DOHH2 (cell line): ENCODE results near the gene TMEM132A.
A peak's percentile ranks its signal among the peaks of the same experiment; 100 is the strongest.

Experiments used
- H3F3A ChIP-seq: fragments of 200-600 bp; sonication (generic), shearing (Covaris generic); 2 replicates; pipeline ENCODE4 v1.6.0; 2016; ENCODE audit warnings: antibody characterized with exemption, mild to moderate bottlenecking; ENCODE audit not compliant: control insufficient read depth, insufficient read depth
- H3K27ac ChIP-seq: fragments of 200-600 bp; sonication (generic); 2 replicates; pipeline ENCODE4 v1.5.1; 2014; ENCODE audit warnings: low read depth, mild to moderate bottlenecking, low read length, moderate library complexity
- H3K27me3 ChIP-seq: fragments of 200-600 bp; sonication (generic); 2 replicates; pipeline ENCODE4 v1.6.1; 2014; ENCODE audit warnings: mild to moderate bottlenecking, low read length, mixed read lengths; ENCODE audit not compliant: control insufficient read depth
- H3K36me3 ChIP-seq: fragments of 200-600 bp; sonication (generic); 2 replicates; pipeline ENCODE4 v1.6.1; 2014; ENCODE audit warnings: mild to moderate bottlenecking, low read length, moderate library complexity, mixed read lengths; ENCODE audit not compliant: control insufficient read depth
- H3K4me1 ChIP-seq: fragments of 200-600 bp; sonication (generic); 2 replicates; pipeline ENCODE4 v1.6.1; 2014; ENCODE audit warnings: mild to moderate bottlenecking, low read length, mixed read lengths; ENCODE audit not compliant: control insufficient read depth
- H3K4me2 ChIP-seq: fragments of 200-600 bp; sonication (generic); 2 replicates; pipeline ENCODE4 v1.6.0; 2014; ENCODE audit warnings: mild to moderate bottlenecking, low read length, moderate library complexity
- H3K4me3 ChIP-seq: fragments of 200-600 bp; sonication (generic); 2 replicates; pipeline ENCODE4 v1.5.1; 2014; ENCODE audit warnings: mild to moderate bottlenecking, low read length, mixed read lengths
- H3K79me2 ChIP-seq: fragments of 200-600 bp; sonication (generic); 2 replicates; pipeline ENCODE4 v1.6.1; 2014; ENCODE audit warnings: mild to moderate bottlenecking, low read length, mixed read lengths; ENCODE audit not compliant: control insufficient read depth
- H3K9me2 ChIP-seq: fragments of 200-600 bp; sonication (generic); replicated peaks from 2 replicates; pipeline ENCODE4 v1.6.1; 2014; ENCODE audit warnings: mild to moderate bottlenecking, low read length, mixed read lengths; ENCODE audit not compliant: control insufficient read depth
- H3K9me3 ChIP-seq: fragments of 200-600 bp; sonication (generic); 2 replicates; pipeline ENCODE4 v1.6.1; 2014; ENCODE audit warnings: antibody characterized with exemption, low read length, mixed read lengths; ENCODE audit not compliant: control insufficient read depth, insufficient read depth
- H4K20me1 ChIP-seq: fragments of 200-600 bp; sonication (generic); 2 replicates; pipeline ENCODE4 v1.6.0; 2014; ENCODE audit warnings: low read depth, mild to moderate bottlenecking, antibody characterized with exemption, low read length, moderate library complexity; ENCODE audit not compliant: control insufficient read depth, insufficient read depth
- EZH2phosphoT487 ChIP-seq: fragments of 200-600 bp; sonication (generic); IDR thresholded peaks from 2 replicates; pipeline ENCODE4 v1.6.1; 2017; ENCODE audit warnings: borderline replicate concordance, mild to moderate bottlenecking, antibody characterized with exemption, low read length, moderate library complexity, mixed read lengths
- TF ChIP-seq, protein P1 (sequence below): fragments of 200-600 bp; sonication (generic); IDR thresholded peaks from one replicate; pipeline ENCODE4 v1.5.1; 2014; ENCODE audit warnings: antibody characterized with exemption, mild to moderate bottlenecking, low read depth, low read length; ENCODE audit not compliant: poor library complexity, severe bottlenecking

Gene TMEM132A

DNA sequence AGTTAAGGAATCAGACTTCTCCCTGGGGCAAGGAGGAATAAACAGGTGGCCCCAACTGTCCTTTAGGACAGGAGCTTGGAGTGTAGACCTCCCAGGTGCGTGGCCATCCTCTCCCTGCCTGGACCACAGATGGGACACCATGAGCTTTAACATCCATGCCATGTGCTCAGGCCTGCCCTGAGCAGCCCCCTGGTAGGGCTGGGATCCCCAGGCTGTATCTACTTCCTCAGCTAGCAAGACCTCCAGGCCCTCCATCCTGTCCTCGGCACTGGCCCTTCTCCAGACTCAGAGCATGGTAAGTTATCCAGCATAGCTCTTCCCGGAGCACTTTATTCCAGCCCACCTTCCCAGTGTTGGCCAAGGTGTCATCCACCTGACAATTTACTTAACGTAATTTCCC, 53.0 kb downstream of the TMEM132A start:
- Histone ChIP-seq H3K9me3 (no peaks in the 10 kb centered on the region), H3K36me3 (no peaks in the 10 kb centered on the region), H3K79me2 (no peaks in the 10 kb centered on the region), H3K4me2 (peak overlapping the region; percentile 39), H3K4me3 (peak overlapping the region; percentile 9), H3K4me1 (peaks cover 28% of the 10 kb centered on the region), H3F3A (no peaks in the 10 kb centered on the region), H4K20me1 (no peaks in the 10 kb centered on the region), H3K27ac (no peak overlapping the region), H3K27me3 (no peaks in the 10 kb centered on the region), H3K9me2 (no peaks in the 10 kb centered on the region)
- TF ChIP-seq, protein P1, sequence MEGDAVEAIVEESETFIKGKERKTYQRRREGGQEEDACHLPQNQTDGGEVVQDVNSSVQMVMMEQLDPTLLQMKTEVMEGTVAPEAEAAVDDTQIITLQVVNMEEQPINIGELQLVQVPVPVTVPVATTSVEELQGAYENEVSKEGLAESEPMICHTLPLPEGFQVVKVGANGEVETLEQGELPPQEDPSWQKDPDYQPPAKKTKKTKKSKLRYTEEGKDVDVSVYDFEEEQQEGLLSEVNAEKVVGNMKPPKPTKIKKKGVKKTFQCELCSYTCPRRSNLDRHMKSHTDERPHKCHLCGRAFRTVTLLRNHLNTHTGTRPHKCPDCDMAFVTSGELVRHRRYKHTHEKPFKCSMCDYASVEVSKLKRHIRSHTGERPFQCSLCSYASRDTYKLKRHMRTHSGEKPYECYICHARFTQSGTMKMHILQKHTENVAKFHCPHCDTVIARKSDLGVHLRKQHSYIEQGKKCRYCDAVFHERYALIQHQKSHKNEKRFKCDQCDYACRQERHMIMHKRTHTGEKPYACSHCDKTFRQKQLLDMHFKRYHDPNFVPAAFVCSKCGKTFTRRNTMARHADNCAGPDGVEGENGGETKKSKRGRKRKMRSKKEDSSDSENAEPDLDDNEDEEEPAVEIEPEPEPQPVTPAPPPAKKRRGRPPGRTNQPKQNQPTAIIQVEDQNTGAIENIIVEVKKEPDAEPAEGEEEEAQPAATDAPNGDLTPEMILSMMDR = no peak

DNA sequence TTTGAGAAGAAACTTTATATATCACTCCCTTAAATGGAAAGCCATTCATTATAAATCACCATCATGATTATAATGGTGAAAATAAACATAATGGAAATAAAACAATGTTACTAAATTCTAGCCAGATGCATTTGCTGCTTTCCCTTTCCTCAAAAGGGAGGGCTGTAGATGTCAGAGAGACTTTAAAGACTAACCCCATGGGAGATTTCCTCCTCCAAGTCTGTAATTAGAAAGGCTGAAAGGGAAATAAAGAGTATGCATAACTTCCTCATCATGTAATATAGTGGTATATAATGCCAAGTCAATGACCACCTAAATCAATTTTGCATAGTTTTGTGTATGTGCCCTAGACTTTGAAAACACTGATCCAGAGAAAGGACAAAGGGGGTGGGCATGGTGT, 53.6 kb downstream of the TMEM132A start:
- no peak overlapping the region for H3K27ac ChIP-seq
- peak overlapping the region; percentile 39 for H3K4me2 ChIP-seq
- no peak for TF ChIP-seq EZH2phosphoT487
- TF ChIP-seq, protein P1 = no peak
- no peaks in the 10 kb centered on the region for H3F3A ChIP-seq
- no peaks in the 10 kb centered on the region for H4K20me1 ChIP-seq
- H3K27me3 ChIP-seq = no peaks in the 10 kb centered on the region
- no peaks in the 10 kb centered on the region for H3K79me2 ChIP-seq
- H3K9me3 ChIP-seq = no peaks in the 10 kb centered on the region
- H3K4me3 ChIP-seq = peak overlapping the region; percentile 9
- H3K36me3 ChIP-seq = no peaks in the 10 kb centered on the region
- H3K9me2 ChIP-seq = no peaks in the 10 kb centered on the region
- peaks cover 26% of the 10 kb centered on the region for H3K4me1 ChIP-seq

DNA sequence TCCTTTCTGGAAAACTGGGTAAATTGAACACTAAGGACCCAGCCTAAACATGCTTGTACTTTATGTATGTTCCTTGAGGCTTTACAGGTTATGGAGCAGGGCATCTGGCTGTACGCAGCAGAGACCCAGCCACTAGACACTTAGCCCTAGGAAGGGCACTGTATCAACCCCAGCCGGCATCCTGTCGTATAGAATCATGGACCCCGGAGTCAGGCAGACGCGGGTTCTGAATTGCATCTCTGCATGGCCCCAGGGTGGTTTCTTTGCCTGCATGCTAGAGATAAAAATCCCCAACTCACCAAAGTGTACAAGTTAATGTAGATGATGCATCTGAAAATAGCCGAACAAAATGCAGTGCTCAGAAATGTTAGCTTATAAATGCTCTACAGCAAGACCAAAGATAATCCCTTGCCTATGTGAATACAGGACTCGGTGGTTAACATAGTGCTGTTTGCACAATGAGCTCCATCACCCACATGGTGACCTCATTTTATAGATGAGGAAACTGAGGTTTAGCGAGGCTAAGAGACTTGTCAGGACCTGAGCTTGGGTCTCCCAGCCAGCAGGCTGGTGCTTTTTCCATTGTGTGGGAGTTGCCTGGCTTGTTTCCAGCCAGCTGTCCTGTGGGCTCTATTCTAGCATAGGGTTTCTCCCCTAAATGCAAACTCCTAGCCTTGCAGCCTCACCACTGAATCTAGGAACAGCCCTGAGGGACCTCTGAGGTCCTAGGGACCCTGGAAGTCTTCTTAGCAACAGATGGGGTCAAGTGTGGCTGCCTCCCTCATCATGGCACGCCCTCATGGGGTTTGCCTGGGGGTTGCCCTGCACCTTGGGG, 54.5 kb downstream of the TMEM132A start:
- no peaks in the 10 kb centered on the region for H3K79me2 ChIP-seq
- H3K27me3 ChIP-seq = no peaks in the 10 kb centered on the region
- H3K4me3 ChIP-seq = no peak overlapping the region
- H3K27ac ChIP-seq = no peak overlapping the region
- H3F3A ChIP-seq = no peaks in the 10 kb centered on the region
- no peaks in the 10 kb centered on the region for H3K9me2 ChIP-seq
- no peaks in the 10 kb centered on the region for H4K20me1 ChIP-seq
- peaks cover 26% of the 10 kb centered on the region for H3K4me1 ChIP-seq
- H3K4me2 ChIP-seq = peak overlapping the region; percentile 39; the same call in 1 of the 2 replicates
- H3K9me3 ChIP-seq = no peaks in the 10 kb centered on the region
- TF ChIP-seq EZH2phosphoT487 = no peak
- TF ChIP-seq, protein P1 = no peak
- H3K36me3 ChIP-seq = no peaks in the 10 kb centered on the region
